Uterus (tissue), 4 donors: Measurements from ENCODE around the gene USP9Y. TPM values are rescaled to one million over a fixed set of nuclear protein-coding genes. Genes with fewer than 3 reads are reported as not detected.

ENCODE experiments used
- DNase-seq, 2 donors: peaks; one replicate each; pipeline ENCODE4 v3.0.0-alpha.2; 2019 to 2020
- H3K27ac ChIP-seq, 2 donors: fragments of 200-600 bp; sonication (generic); 1 replicate in 1 of 2; 2 replicates in 1 of 2; pipeline ENCODE4 v1.5.1; 2016 to 2018
- H3K27me3 ChIP-seq, 2 donors: fragments of 200-600 bp; sonication (generic); one replicate each; pipeline ENCODE4 v1.5.1; 2018 to 2019; ENCODE audit warnings: control low read depth in 1 of 2
- H3K36me3 ChIP-seq, 2 donors: fragments of 200-600 bp; sonication (generic); one replicate each; pipeline ENCODE4 v1.5.1; 2019; ENCODE audit warnings: control low read depth in 1 of 2
- H3K4me1 ChIP-seq, 2 donors: fragments of 200-600 bp; sonication (generic); one replicate each; pipeline ENCODE4 v1.5.1; 2018 to 2019; ENCODE audit warnings: control low read depth in 1 of 2
- H3K4me3 ChIP-seq, 2 donors: fragments of 200-600 bp; sonication (generic); 1 replicate in 1 of 2; 2 replicates in 1 of 2; pipeline ENCODE4 v1.5.1; 2018 to 2019; ENCODE audit warnings: mild to moderate bottlenecking in 1 of 2
- H3K9me3 ChIP-seq, 2 donors: fragments of 200-600 bp; sonication (generic); one replicate each; pipeline ENCODE4 v1.5.1; 2019; ENCODE audit warnings: control low read depth in 1 of 2
- POLR2A ChIP-seq, 2 donors: fragments of 450-650 bp; IDR thresholded peaks; one replicate each; pipeline ENCODE4 v1.6.1; 2016; ENCODE audit warnings: antibody characterized with exemption in 2 of 2, mild to moderate bottlenecking in 1 of 2, moderate library complexity in 1 of 2
- intact Hi-C: fragments of 100-400 bp; cut with DNase I; formaldehyde crosslinking; loops from one replicate; pipeline ENCODE4 v1.15.1; 2023; ENCODE audit warnings: low total_unique reads
- total RNA-seq, 4 donors: library from RNA; depleted of rRNA in 3 of 4; stranded (reverse); fragments of >200 nt in 3 of 4; gene quantifications; one replicate each; pipeline versions ENCODE4 v1.1.0 to v1.2.4, GENCODE V29; 2014 to 2023
- TF ChIP-seq, protein P1 (sequence below), 4 experiments: fragments of 200-600 bp in 2 of 4; fragments of 450-650 bp in 2 of 4; sonication (generic) in 2 of 4; IDR thresholded peaks; one replicate each; pipeline ENCODE4 v1.5.1; 2016 to 2019; ENCODE audit warnings: antibody characterized with exemption in 4 of 4, mild to moderate bottlenecking in 2 of 4, moderate library complexity in 1 of 4
- donor health status: DM: yes; HTN: yes; CAD: no.

USP9Y gene
- total RNA-seq, 4 donors from 2014 or later, result not detected

DNA sequence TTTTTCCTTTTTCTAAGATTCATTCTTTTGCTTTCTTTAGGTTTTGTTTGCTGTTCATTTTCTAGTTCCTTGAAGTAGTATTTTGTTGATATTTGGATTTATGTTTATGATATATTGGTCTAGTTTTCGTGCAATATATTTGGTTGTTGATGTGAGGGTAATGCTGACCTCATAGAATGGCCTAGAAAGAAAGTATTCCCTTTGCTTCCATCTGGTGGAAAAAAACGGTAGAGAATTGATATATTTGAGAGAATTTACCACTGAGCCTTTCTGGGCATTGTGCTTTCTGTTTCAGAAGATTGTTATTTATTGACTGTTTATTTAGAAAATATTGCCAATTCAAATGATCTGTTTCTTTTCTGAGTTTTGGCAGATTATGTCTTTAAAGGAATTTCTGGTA is 9.4 kb downstream of the USP9Y start:
- H3K4me3 ChIP-seq, result no peak overlapping the region
- intact Hi-C loops, result no loop called here
- H3K4me1 ChIP-seq, result no peaks in the 10 kb centered on the region
- no peaks in the 10 kb centered on the region for H3K36me3 ChIP-seq
- no peaks in the 10 kb centered on the region for H3K9me3 ChIP-seq
- TF ChIP-seq POLR2A (IDR thresholded peaks at IDR 0.05), result no peak
- TF ChIP-seq, protein P1, sequence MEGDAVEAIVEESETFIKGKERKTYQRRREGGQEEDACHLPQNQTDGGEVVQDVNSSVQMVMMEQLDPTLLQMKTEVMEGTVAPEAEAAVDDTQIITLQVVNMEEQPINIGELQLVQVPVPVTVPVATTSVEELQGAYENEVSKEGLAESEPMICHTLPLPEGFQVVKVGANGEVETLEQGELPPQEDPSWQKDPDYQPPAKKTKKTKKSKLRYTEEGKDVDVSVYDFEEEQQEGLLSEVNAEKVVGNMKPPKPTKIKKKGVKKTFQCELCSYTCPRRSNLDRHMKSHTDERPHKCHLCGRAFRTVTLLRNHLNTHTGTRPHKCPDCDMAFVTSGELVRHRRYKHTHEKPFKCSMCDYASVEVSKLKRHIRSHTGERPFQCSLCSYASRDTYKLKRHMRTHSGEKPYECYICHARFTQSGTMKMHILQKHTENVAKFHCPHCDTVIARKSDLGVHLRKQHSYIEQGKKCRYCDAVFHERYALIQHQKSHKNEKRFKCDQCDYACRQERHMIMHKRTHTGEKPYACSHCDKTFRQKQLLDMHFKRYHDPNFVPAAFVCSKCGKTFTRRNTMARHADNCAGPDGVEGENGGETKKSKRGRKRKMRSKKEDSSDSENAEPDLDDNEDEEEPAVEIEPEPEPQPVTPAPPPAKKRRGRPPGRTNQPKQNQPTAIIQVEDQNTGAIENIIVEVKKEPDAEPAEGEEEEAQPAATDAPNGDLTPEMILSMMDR (IDR thresholded peaks at IDR 0.05), result no peak
- no peak overlapping the region for H3K27ac ChIP-seq
- H3K27me3 ChIP-seq, result no peaks in the 10 kb centered on the region
- DNase-seq, result no peak

DNA sequence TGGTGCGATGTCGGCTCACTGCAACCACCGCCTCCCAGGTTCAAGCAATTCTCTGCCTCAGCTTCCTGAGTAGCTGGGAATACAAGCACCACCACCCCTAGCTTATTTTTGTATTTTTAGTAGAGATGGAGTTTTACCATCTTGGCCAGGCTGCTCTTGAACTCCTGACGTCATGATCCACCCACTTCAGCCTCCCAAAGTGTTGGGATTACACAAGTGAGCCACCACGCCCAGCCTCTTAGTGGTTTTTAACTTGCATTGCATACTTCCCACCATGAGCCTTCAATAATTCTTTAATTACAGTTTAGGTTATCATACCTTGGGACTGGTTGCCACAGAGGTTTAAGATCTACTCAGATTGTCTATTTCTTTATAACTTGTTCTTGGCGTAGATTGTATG is 14.3 kb downstream of the USP9Y start:
- H3K9me3 ChIP-seq, result no peaks in the 10 kb centered on the region
- H3K27ac ChIP-seq, result no peak overlapping the region
- no peaks in the 10 kb centered on the region for H3K27me3 ChIP-seq
- TF ChIP-seq, protein P1 (IDR thresholded peaks at IDR 0.05), result no peak
- TF ChIP-seq POLR2A (IDR thresholded peaks at IDR 0.05), result no peak
- intact Hi-C loops, result no loop called here
- no peak for DNase-seq
- no peaks in the 10 kb centered on the region for H3K36me3 ChIP-seq
- H3K4me1 ChIP-seq, result no peaks in the 10 kb centered on the region
- no peak overlapping the region for H3K4me3 ChIP-seq

DNA sequence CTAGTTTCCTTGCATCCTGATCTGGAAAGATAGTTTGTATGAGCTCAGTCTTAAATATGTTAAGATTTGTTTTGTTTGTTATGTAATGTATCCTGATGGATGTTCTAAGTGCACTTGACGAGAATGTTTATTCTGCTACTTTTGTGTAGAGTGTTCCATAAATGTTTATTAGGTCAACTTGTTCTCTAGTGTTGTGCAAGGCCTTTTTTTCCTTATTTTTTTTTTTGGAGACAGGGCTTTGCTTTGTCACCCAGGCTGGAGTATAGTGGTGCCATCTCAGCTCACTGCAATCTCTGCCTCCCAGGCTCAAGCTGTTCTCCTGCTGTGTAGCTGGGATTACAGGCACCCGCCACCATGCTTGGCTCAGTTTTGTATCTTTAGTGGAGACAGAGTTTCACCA is 28.7 kb downstream of the USP9Y start:
- no peak overlapping the region for H3K27ac ChIP-seq
- H3K4me3 ChIP-seq, result no peak overlapping the region
- DNase-seq, result no peak
- H3K36me3 ChIP-seq, result no peaks in the 10 kb centered on the region
- intact Hi-C loops, result no loop called here
- TF ChIP-seq, protein P1 (IDR thresholded peaks at IDR 0.05), result no peak
- TF ChIP-seq POLR2A (IDR thresholded peaks at IDR 0.05), result no peak
- H3K4me1 ChIP-seq, result no peaks in the 10 kb centered on the region
- no peaks in the 10 kb centered on the region for H3K27me3 ChIP-seq
- H3K9me3 ChIP-seq, result no peaks in the 10 kb centered on the region

DNA sequence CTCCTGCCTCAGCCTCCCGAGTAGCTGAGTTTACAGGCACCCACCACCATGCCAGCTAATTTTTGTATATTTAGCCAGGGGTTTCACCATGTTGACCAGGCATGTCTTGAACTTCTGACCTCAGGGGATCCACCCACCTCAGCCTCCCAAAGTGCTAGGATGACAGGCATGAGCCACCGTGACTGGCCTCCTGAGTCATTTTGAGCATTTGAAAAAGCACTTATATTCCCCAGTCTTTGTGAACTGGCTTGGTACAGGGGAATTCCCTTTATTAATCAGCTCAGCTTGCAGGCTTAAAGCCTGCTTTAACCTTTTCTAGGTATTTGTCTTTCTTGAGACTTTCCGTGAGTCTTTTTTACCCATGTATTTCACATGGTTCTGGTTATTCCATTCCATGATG is 32.6 kb downstream of the USP9Y start:
- TF ChIP-seq, protein P1 (IDR thresholded peaks at IDR 0.05), result no peak
- TF ChIP-seq POLR2A (IDR thresholded peaks at IDR 0.05), result no peak
- Histone ChIP-seq H3K36me3 (no peaks in the 10 kb centered on the region), H3K27me3 (no peaks in the 10 kb centered on the region), H3K4me1 (no peaks in the 10 kb centered on the region), H3K9me3 (no peaks in the 10 kb centered on the region), H3K4me3 (no peak overlapping the region), H3K27ac (no peak overlapping the region)
- no peak for DNase-seq
- intact Hi-C loops, result no loop called here

DNA sequence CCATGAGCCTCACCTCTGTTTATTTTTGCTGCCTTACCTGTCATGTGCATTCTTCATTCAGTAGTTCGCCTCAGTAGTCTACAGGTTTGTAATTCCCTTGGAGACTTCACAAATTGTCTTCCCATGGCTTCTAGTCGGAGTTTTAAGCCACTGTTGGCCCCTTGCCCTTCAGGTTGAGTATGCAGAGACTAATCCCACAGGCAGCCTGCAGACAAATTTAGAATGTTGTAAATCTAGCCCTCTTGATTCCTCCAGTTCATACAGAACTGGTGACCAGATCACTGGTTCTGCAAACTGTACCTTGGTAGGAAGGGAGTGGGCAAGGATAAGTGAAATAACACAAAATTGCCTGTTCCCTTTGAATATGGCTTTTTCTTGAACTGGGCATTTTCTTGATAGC is 33.0 kb downstream of the USP9Y start:
- intact Hi-C loops, result no loop called here
- Histone ChIP-seq H3K36me3 (no peaks in the 10 kb centered on the region), H3K4me3 (no peak overlapping the region), H3K9me3 (no peaks in the 10 kb centered on the region), H3K27ac (no peak overlapping the region), H3K27me3 (no peaks in the 10 kb centered on the region), H3K4me1 (no peaks in the 10 kb centered on the region)
- DNase-seq, result no peak
- TF ChIP-seq, protein P1 (IDR thresholded peaks at IDR 0.05), result no peak
- no peak for TF ChIP-seq POLR2A (IDR thresholded peaks at IDR 0.05)
